ENCODE measurements around the gene ALK.

- TF ChIP-seq RXRA (IDR thresholded peaks at IDR 0.05; ENCODE audit: borderline replicate concordance, low read depth) (no peak), CHD2 (IDR thresholded peaks at IDR 0.05; ENCODE audit: low read length, partially characterized antibody) (no peak), SIN3A (IDR thresholded peaks at IDR 0.05; ENCODE audit: borderline replicate concordance, low read depth, low read length) (no peak), POLR2AphosphoS5 (IDR thresholded peaks at IDR 0.05; ENCODE audit: low read depth, low read length) (no peak), CTCF (IDR thresholded peaks at IDR 0.05) (no peak), FOXJ3 (CRISPR knock-in tag; IDR thresholded peaks at IDR 0.05) (no peak), GABPA (IDR thresholded peaks at IDR 0.05; ENCODE audit: low read depth) (no peak), RCOR1 (IDR thresholded peaks at IDR 0.05; ENCODE audit: low read length) (no peak), MAX (IDR thresholded peaks at IDR 0.05; ENCODE audit: low read depth) (no peak), JUND (IDR thresholded peaks at IDR 0.05) (no peak), REST (IDR thresholded peaks at IDR 0.05; ENCODE audit: low read depth, low read length) (no peak), EP300 (IDR thresholded peaks at IDR 0.05; ENCODE audit: borderline replicate concordance in 1 of 2, low read depth in 1 of 2, low read length in 1 of 2) (no peak)
These were observed 188.2 kb downstream of the ALK start for GRCh38 chr2:29733213-29733612.
